ENCODE measurements around the gene MIA. TPM values are rescaled to one million over a fixed set of nuclear protein-coding genes. Genes with fewer than 3 reads are reported as not detected.

MIA gene
- total and polyA plus RNA-seq, 2 experiments from 2014 or later = not detected

Other genes starting within 250 kb of the MIA start
- 27.8 and 36.3 TPM in 2 replicates for gene SHKBP1, start 198.6 kb upstream of the MIA start, total RNA-seq (2014; rRNA removed; shearing (Covaris generic))
- gene SHKBP1, start 198.6 kb upstream of the MIA start, polyA plus RNA-seq (2016; fragmentation: Nextera tagmentation; extraction: Ambion mirVana) = 62.2 and 66.4 TPM in 2 replicates
- 18.0 and 18.3 TPM in 2 replicates for gene LTBP4, start 174.2 kb upstream of the MIA start, total RNA-seq (2014; rRNA removed; shearing (Covaris generic))
- 45.5 and 47.2 TPM in 2 replicates for gene LTBP4, start 174.2 kb upstream of the MIA start, polyA plus RNA-seq (2016; fragmentation: Nextera tagmentation; extraction: Ambion mirVana)
- 33.4 and 49.7 TPM in 2 replicates for gene NUMBL, start 84.9 kb upstream of the MIA start, total RNA-seq (2014; rRNA removed; shearing (Covaris generic))
- gene NUMBL, start 84.9 kb upstream of the MIA start, polyA plus RNA-seq (2016; fragmentation: Nextera tagmentation; extraction: Ambion mirVana) = 30.8 and 35.1 TPM in 2 replicates
- 28.6 and 43.4 TPM in 2 replicates for gene COQ8B, start 58.6 kb upstream of the MIA start, total RNA-seq (2014; rRNA removed; shearing (Covaris generic))
- 13.4 and 15.2 TPM in 2 replicates for gene COQ8B, start 58.6 kb upstream of the MIA start, polyA plus RNA-seq (2016; fragmentation: Nextera tagmentation; extraction: Ambion mirVana)
- gene ITPKC, start 58.4 kb upstream of the MIA start, total RNA-seq (2014; rRNA removed; shearing (Covaris generic)) = 19.9 and 24.7 TPM in 2 replicates
- gene ITPKC, start 58.4 kb upstream of the MIA start, polyA plus RNA-seq (2016; fragmentation: Nextera tagmentation; extraction: Ambion mirVana) = 8.5 and 10.4 TPM in 2 replicates
- gene ACTMAP, start 25.0 kb upstream of the MIA start, total RNA-seq (2014; rRNA removed; shearing (Covaris generic)) = 0.38 and 2.5 TPM in 2 replicates
- gene ACTMAP, start 25.0 kb upstream of the MIA start, polyA plus RNA-seq (2016; fragmentation: Nextera tagmentation; extraction: Ambion mirVana) = 5.6 and 7.3 TPM in 2 replicates
- gene SNRPA, start 24.3 kb upstream of the MIA start, total RNA-seq (2014; rRNA removed; shearing (Covaris generic)) = 30.6 and 35.3 TPM in 2 replicates
- gene SNRPA, start 24.3 kb upstream of the MIA start, polyA plus RNA-seq (2016; fragmentation: Nextera tagmentation; extraction: Ambion mirVana) = 50.1 and 58.5 TPM in 2 replicates
- 20.7 and 25.6 TPM in 2 replicates for gene RAB4B, start 2.7 kb downstream of the MIA start, total RNA-seq (2014; rRNA removed; shearing (Covaris generic))
- gene RAB4B, start 2.7 kb downstream of the MIA start, polyA plus RNA-seq (2016; fragmentation: Nextera tagmentation; extraction: Ambion mirVana) = 23.2 and 24.6 TPM in 2 replicates
- 80.6 and 83.3 TPM in 2 replicates for gene EGLN2, start 23.7 kb downstream of the MIA start, total RNA-seq (2014; rRNA removed; shearing (Covaris generic))
- gene EGLN2, start 23.7 kb downstream of the MIA start, polyA plus RNA-seq (2016; fragmentation: Nextera tagmentation; extraction: Ambion mirVana) = 52.5 and 61.2 TPM in 2 replicates
- not detected in 2 replicates for gene CYP2A6, start 74.9 kb downstream of the MIA start, total RNA-seq (2014; rRNA removed; shearing (Covaris generic))
- not detected in 2 replicates for gene CYP2A6, start 74.9 kb downstream of the MIA start, polyA plus RNA-seq (2016; fragmentation: Nextera tagmentation; extraction: Ambion mirVana)
- gene CYP2A7, start 106.7 kb downstream of the MIA start, total RNA-seq (2014; rRNA removed; shearing (Covaris generic)) = not detected in 2 replicates
- gene CYP2A7, start 106.7 kb downstream of the MIA start, polyA plus RNA-seq (2016; fragmentation: Nextera tagmentation; extraction: Ambion mirVana) = not detected in 2 replicates
- not detected in 2 replicates for gene CYP2B6, start 215.8 kb downstream of the MIA start, total RNA-seq (2014; rRNA removed; shearing (Covaris generic))
- not detected in 2 replicates for gene CYP2B6, start 215.8 kb downstream of the MIA start, polyA plus RNA-seq (2016; fragmentation: Nextera tagmentation; extraction: Ambion mirVana)

Data from GM23248 (cell line).